Measurements from ENCODE around the gene MYO1C. TPM values are rescaled to one million over a fixed set of nuclear protein-coding genes. Genes with fewer than 3 reads are reported as not detected.
A peak's percentile ranks its signal among the peaks of the same experiment; 100 is the strongest.

Gene MYO1C
- polyA plus RNA-seq, 1 donor, result 56.1 TPM

DNA sequence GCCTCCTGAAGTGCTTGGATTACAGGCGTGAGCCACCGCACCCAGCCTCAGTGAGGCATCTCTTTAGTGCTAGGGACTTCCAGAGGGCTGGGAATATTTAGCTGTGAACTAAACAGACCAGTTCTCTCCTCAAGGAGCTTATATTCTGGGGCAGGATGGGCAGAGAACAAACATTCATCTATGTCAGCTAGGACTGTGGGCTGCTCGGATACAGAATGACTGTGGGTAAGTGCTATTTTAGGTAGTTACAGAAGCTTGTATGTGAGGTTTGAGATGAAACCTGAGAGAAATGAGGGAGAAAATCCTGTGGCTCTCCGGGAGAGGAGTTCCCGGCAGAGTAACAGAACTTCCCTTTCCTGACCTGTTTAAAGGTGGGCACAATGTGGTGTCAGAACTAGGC, 30.1 kb upstream of the MYO1C start:
- Histone ChIP-seq H3K36me3 (ENCODE audit: control insufficient read depth, insufficient read depth, low read length) (peaks cover 64% of the 10 kb centered on the region), H3K9me3 (ENCODE audit: control insufficient read depth, low read depth, low read length) (no peaks in the 10 kb centered on the region), H3K27ac (ENCODE audit: low read length) (no peak overlapping the region), H3K4me3 (ENCODE audit: low read length) (no peak overlapping the region), H3K27me3 (ENCODE audit: control insufficient read depth, insufficient read depth, low read length) (no peaks in the 10 kb centered on the region), H3K4me1 (ENCODE audit: control insufficient read depth, insufficient read depth, low read length) (peaks cover under 1% of the 10 kb centered on the region)
- WGBS (ENCODE audit: insufficient coverage, low lambda C conversion rate), result no CpG with 5 or more reads among the region's 5 CpGs
- DNase-seq, result no peak

DNA sequence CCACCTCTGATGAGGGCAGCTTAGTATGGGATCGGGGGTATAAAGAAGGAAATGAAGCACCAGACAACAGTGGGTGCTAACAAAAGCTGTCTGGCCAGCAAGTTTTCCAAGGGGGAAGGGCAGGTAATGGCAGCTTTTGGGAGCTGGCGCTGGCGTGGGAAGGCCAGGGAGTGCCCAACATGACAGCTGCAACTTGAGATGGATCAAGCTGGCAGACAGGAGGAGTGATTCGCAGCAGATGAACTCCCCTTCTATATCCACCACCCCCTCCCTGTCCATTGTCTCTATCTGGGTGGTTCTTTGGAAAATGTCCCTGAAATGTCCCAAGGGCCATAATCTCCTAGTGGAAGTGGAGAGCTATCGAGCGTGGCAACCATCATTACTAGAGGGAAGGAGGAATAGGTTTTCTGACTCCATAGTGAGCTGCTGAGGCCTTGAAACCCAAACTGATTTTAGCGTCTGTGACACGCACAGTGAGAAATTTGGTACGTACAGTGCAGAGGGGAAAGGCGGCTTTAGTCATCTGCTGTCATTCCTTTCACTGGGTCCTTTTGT, 28.7 kb upstream of the MYO1C start:
- WGBS (ENCODE audit: insufficient coverage, low lambda C conversion rate), result 80% methylated on average over 1 of the region's 10 CpGs
- peaks cover 54% of the 10 kb centered on the region for H3K36me3 ChIP-seq (ENCODE audit: control insufficient read depth, insufficient read depth, low read length)

DNA sequence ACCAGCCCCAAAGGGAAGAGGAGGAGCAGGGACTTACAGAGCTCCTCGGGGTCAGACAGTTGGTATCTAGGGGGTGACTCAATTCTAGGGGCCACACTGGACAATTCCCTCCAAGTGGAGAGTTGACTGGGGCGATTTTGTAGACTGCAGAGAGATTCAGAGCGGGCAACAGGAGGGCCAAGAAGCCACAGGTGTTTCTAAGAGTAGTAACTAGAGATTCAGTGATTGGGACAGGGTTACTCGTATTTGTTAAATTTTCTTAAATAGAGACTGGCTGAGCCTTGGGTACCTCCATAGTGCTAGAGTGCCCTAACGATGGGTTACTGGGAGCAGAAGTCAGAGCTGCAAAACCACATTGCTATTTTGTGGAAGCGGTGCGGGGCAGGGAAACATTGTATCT, 27.2 kb upstream of the MYO1C start:
- H3K27ac ChIP-seq (ENCODE audit: low read length), result no peak overlapping the region
- no CpG with 5 or more reads among the region's 7 CpGs for WGBS (ENCODE audit: insufficient coverage, low lambda C conversion rate)
- H3K9me3 ChIP-seq (ENCODE audit: control insufficient read depth, low read depth, low read length), result no peaks in the 10 kb centered on the region
- H3K27me3 ChIP-seq (ENCODE audit: control insufficient read depth, insufficient read depth, low read length), result no peaks in the 10 kb centered on the region
- H3K4me1 ChIP-seq (ENCODE audit: control insufficient read depth, insufficient read depth, low read length), result peaks cover 9% of the 10 kb centered on the region
- H3K36me3 ChIP-seq (ENCODE audit: control insufficient read depth, insufficient read depth, low read length), result peaks cover 42% of the 10 kb centered on the region
- no peak overlapping the region for H3K4me3 ChIP-seq (ENCODE audit: low read length)
- no peak for DNase-seq

More for the DNA sequence above, 28.7 kb upstream of the MYO1C start:
- H3K4me3 ChIP-seq (ENCODE audit: low read length), result no peak overlapping the region
- H3K27ac ChIP-seq (ENCODE audit: low read length), result no peak overlapping the region
- H3K27me3 ChIP-seq (ENCODE audit: control insufficient read depth, insufficient read depth, low read length), result no peaks in the 10 kb centered on the region
- DNase-seq, result no peak
- no peaks in the 10 kb centered on the region for H3K9me3 ChIP-seq (ENCODE audit: control insufficient read depth, low read depth, low read length)
- H3K4me1 ChIP-seq (ENCODE audit: control insufficient read depth, insufficient read depth, low read length), result peaks cover 4% of the 10 kb centered on the region

DNA sequence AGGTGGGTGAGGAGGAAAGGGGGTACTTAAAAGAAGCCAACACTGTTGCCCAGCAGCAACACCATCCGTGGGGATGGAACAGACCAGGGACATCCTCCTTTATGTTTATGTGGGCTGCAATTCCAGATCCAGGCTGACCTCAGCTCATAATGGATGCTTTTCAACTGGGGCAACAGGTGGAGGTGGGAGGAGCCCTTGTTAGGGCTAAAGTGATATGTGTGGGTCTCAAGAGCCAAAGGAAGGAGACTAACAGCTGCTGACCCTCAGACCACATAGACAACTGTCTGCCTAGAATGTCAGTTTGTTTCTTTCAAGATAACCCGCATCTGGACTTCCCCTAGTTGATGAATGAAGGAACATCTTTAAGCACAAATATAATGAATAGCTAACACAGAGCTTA, 25.9 kb upstream of the MYO1C start:
- no CpG with 5 or more reads among the region's 2 CpGs for WGBS (ENCODE audit: insufficient coverage, low lambda C conversion rate)
- no peak for DNase-seq
- Histone ChIP-seq H3K9me3 (ENCODE audit: control insufficient read depth, low read depth, low read length) (no peaks in the 10 kb centered on the region), H3K4me1 (ENCODE audit: control insufficient read depth, insufficient read depth, low read length) (peaks cover 9% of the 10 kb centered on the region), H3K36me3 (ENCODE audit: control insufficient read depth, insufficient read depth, low read length) (peaks cover 41% of the 10 kb centered on the region), H3K4me3 (ENCODE audit: low read length) (no peak overlapping the region), H3K27me3 (ENCODE audit: control insufficient read depth, insufficient read depth, low read length) (no peaks in the 10 kb centered on the region), H3K27ac (ENCODE audit: low read length) (no peak overlapping the region)

DNA sequence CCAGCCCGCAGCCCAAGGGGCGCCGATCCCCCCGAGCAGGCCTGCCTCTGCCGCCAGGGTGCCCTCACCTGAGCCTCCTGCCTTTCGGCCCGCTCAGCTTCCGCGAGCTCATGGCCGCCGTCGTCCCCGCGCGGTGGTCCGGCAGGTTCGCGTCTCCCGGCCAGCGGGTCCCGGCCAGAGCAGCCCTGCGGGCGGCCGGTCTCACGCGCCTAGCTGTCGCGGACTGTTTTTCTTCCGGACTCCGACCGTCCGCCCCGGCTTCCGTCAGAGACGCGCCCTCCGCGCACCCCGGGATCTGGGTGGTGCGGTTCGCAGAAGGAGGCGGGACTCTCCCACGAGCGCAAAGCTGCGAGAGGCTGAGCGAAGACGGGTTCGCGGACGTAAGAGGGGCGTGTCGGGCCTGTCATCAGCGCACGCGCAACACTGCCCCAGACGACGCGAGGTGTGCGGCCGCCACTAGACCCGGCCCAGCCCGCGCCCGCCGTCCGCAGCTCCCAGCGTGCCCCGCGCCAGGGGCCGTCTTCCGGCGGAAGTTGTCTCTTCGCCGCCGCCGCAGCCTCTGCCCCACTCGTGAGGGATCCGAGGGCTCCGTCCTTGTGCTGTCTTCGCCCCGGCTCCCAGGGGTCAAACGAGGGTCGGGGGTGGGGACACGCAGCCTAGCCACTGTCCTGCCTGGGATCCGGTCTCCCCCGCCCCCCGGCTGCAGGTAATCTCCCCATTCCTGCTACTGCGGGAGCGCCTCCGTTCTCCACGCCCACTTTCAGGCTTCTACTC, 24.1 kb upstream of the MYO1C start, which contains the start of gene INPP5K:
TSS of gene INPP5K (minus strand) at position 225 of the 774 bp plus-strand sequence. CDS start at position 112, 113 bp downstream.
- Histone ChIP-seq H3K4me1 (ENCODE audit: control insufficient read depth, insufficient read depth, low read length) (peaks cover 9% of the 10 kb centered on the region), H3K27ac (ENCODE audit: low read length) (peak within 1 kb of the TSS; percentile 81), H3K27me3 (ENCODE audit: control insufficient read depth, insufficient read depth, low read length) (no peaks in the 10 kb centered on the region), H3K4me3 (ENCODE audit: low read length) (peak within 1 kb of the TSS; percentile 94), H3K9me3 (ENCODE audit: control insufficient read depth, low read depth, low read length) (no peaks in the 10 kb centered on the region), H3K36me3 (ENCODE audit: control insufficient read depth, insufficient read depth, low read length) (peaks cover 46% of the 10 kb centered on the region)
- peak; percentile 99 to 100 for DNase-seq
- WGBS (ENCODE audit: insufficient coverage, low lambda C conversion rate), result no CpG with 5 or more reads among the region's 91 CpGs

DNA sequence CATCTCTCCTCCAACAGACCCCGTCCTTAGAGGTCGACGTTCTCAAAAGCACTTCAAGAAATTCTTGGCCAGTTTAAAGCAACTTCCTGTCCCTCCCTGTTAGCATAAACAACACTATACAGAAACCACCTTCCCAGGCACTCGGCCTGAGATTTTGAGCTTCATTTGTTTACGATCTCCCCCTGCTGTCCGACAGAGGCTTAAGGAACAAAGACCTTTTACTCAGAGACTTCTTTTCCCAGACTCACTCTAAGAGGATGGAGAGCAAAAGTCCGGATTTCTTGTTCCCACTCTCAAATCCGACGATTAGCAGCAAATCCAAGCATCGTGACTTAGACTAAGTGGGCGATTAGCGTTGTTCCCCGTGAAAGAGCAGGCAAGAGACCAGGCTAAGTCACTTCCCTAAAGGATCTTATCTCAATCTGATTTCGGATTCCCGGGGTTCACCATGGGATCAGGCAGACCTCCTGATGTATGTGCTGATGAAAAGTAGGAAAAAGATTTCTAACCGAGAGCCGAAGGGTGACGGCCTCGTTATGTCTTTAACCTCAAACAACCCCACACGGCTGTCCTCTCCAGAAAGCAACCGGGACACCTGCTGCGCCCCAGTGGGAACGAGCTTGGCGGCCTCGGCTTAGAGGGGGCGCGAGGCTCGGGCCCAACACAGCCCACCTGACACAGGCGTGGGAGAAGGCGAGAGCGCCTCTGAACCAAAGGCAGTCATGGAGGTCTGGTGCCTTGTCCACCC, 23.3 kb upstream of the MYO1C start:
- Histone ChIP-seq H3K4me3 (ENCODE audit: low read length) (peak overlapping the region; percentile 94), H3K27me3 (ENCODE audit: control insufficient read depth, insufficient read depth, low read length) (no peaks in the 10 kb centered on the region), H3K36me3 (ENCODE audit: control insufficient read depth, insufficient read depth, low read length) (peaks cover 44% of the 10 kb centered on the region), H3K4me1 (ENCODE audit: control insufficient read depth, insufficient read depth, low read length) (peaks cover 9% of the 10 kb centered on the region), H3K9me3 (ENCODE audit: control insufficient read depth, low read depth, low read length) (no peaks in the 10 kb centered on the region), H3K27ac (ENCODE audit: low read length) (peak overlapping the region; percentile 77)
- peak; percentile 75 to 84 for DNase-seq
- 0% methylated on average over 2 of the region's 31 CpGs for WGBS (ENCODE audit: insufficient coverage, low lambda C conversion rate)

DNA sequence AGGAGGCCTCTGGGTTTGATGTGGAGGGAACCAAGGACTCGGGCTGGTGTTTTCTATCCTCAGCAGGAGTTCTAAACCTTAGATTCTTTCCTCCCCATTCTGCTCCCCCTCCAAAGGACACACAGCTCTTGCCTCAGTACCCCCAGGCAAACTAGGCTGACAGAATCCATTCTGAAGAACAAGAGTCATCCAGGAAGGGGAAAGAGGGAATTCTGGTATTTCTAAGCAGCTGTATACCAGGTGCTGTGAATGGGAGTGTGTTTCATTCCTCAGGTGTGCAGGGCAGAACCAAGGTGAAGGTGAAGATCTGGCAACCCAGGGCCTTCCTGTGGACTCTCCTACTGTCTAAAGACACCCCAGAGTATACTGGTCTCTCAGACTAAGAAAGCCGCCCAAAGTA, 19.9 kb upstream of the MYO1C start:
- Histone ChIP-seq H3K27ac (ENCODE audit: low read length) (no peak overlapping the region), H3K4me3 (ENCODE audit: low read length) (no peak overlapping the region), H3K27me3 (ENCODE audit: control insufficient read depth, insufficient read depth, low read length) (no peaks in the 10 kb centered on the region), H3K9me3 (ENCODE audit: control insufficient read depth, low read depth, low read length) (no peaks in the 10 kb centered on the region), H3K36me3 (ENCODE audit: control insufficient read depth, insufficient read depth, low read length) (peaks cover 26% of the 10 kb centered on the region), H3K4me1 (ENCODE audit: control insufficient read depth, insufficient read depth, low read length) (peaks cover 18% of the 10 kb centered on the region)
- DNase-seq, result no peak
- no CpG with 5 or more reads among the region's 2 CpGs for WGBS (ENCODE audit: insufficient coverage, low lambda C conversion rate)

DNA sequence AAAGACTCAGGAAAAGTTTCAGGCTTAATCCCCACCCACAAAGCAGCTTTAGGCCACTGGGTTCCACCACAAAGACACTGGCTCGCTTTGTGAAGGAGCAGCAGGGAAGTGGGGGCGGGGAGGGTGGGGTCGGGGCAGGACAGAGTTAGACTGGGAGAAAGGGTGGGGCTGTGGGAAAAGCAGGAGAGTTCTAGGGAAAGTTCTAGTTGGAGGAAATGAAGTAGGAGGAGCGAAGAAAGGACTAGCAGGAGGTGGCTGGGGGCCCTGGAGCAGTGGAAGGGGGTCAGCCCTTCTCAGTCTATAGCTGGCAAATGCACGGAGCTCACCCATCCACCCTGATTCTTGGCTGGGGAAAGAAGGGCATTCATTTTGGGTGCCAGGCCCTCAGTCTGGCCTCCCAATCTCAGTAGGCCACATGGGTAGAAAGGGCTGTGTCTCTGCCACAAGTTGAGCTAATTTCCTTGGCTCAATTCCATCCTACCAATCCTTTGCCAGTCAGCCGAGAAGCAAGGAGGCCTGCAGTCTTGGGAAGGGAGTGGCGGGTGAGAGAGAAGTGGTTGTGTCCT, 19.4 kb upstream of the MYO1C start:
- H3K9me3 ChIP-seq (ENCODE audit: control insufficient read depth, low read depth, low read length), result no peaks in the 10 kb centered on the region
- DNase-seq, result no peak
- WGBS (ENCODE audit: insufficient coverage, low lambda C conversion rate), result no CpG with 5 or more reads among the region's 7 CpGs
- H3K4me3 ChIP-seq (ENCODE audit: low read length), result no peak overlapping the region
- peaks cover 18% of the 10 kb centered on the region for H3K4me1 ChIP-seq (ENCODE audit: control insufficient read depth, insufficient read depth, low read length)
- peaks cover 30% of the 10 kb centered on the region for H3K36me3 ChIP-seq (ENCODE audit: control insufficient read depth, insufficient read depth, low read length)
- no peak overlapping the region for H3K27ac ChIP-seq (ENCODE audit: low read length)
- no peaks in the 10 kb centered on the region for H3K27me3 ChIP-seq (ENCODE audit: control insufficient read depth, insufficient read depth, low read length)

DNA sequence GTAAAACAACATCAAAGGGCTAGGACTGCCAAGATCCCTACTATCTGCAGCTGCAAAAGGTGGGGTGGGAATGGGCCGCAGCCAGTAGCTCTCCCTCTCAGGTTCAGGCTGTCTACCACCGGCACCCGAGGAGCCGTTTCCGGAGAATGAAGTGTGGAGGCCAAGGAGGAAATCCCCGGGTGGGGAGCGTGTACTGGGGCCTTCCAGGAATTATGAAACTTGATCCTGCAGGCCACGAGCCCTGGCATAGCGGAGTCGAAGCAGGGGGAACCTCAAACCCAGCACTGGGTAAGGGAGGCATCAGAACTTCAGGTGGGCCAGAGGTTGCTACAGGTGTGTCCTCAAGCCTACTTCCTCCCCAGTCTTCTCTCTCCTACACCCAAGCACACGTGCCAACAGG, 18.8 kb upstream of the MYO1C start:
- peaks cover 35% of the 10 kb centered on the region for H3K36me3 ChIP-seq (ENCODE audit: control insufficient read depth, insufficient read depth, low read length)
- DNase-seq, result no peak
- no peak overlapping the region for H3K27ac ChIP-seq (ENCODE audit: low read length)
- H3K4me1 ChIP-seq (ENCODE audit: control insufficient read depth, insufficient read depth, low read length), result peaks cover 18% of the 10 kb centered on the region
- no CpG with 5 or more reads among the region's 11 CpGs for WGBS (ENCODE audit: insufficient coverage, low lambda C conversion rate)
- H3K27me3 ChIP-seq (ENCODE audit: control insufficient read depth, insufficient read depth, low read length), result no peaks in the 10 kb centered on the region
- no peaks in the 10 kb centered on the region for H3K9me3 ChIP-seq (ENCODE audit: control insufficient read depth, low read depth, low read length)
- H3K4me3 ChIP-seq (ENCODE audit: low read length), result no peak overlapping the region

DNA sequence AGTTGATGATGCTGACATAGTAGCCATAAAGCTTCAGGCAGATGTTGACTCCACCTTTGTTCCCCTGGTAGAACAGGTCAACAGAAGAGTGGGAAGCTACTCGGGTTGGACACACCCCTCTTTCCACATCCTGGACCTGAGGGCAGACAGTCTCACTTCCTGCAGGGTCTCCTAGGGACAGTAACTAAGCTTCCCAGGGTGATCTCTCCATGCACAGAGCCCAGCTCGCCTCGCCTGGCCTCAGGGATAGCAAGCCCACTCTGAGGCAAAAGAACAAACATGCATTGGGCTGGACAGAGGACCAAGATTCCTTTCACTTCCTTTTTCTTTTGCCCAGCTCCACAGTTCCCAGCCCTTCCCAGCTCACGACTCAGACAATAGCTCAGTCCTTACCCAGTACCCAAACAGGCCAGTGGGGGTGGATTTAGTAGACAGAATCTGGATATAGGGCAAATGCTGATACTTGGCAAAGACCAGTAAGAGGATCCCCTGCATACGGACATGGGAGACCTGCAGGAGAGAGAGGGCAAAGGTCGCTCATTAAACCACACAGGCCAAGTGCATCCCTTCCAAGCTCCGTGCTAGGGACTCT, 16.9 kb upstream of the MYO1C start:
- Histone ChIP-seq H3K36me3 (ENCODE audit: control insufficient read depth, insufficient read depth, low read length) (peaks cover 35% of the 10 kb centered on the region), H3K27ac (ENCODE audit: low read length) (peak overlapping the region; percentile 54), H3K9me3 (ENCODE audit: control insufficient read depth, low read depth, low read length) (no peaks in the 10 kb centered on the region), H3K4me1 (ENCODE audit: control insufficient read depth, insufficient read depth, low read length) (peaks cover 12% of the 10 kb centered on the region), H3K27me3 (ENCODE audit: control insufficient read depth, insufficient read depth, low read length) (no peaks in the 10 kb centered on the region), H3K4me3 (ENCODE audit: low read length) (no peak overlapping the region)
- WGBS (ENCODE audit: insufficient coverage, low lambda C conversion rate), result 80% methylated on average over 2 of the region's 7 CpGs
- peak; percentile 89 to 91 for DNase-seq
